Measurements from ENCODE around the gene INPP4B.

INPP4B gene

GRCh38 chr4:142572071-142572470 lies 274.0 kb downstream of the INPP4B start:
- no peak for DNase-seq (ENCODE audit: low read depth)

GRCh38 chr4:142567620-142568451 lies 278.3 kb downstream of the INPP4B start:
- DNase-seq (ENCODE audit: low read depth), result no peak

GRCh38 chr4:142567199-142567598 lies 278.9 kb downstream of the INPP4B start:
- no peak for DNase-seq (ENCODE audit: low read depth)

GRCh38 chr4:142566777-142567176 lies 279.3 kb downstream of the INPP4B start:
- no peak for DNase-seq (ENCODE audit: low read depth)

- no peak for DNase-seq (ENCODE audit: low read depth)
Measured at GRCh38 chr4:142566243-142566642, 279.9 kb downstream of the INPP4B start.

- DNase-seq (ENCODE audit: low read depth), result no peak
Measured at GRCh38 chr4:142565771-142566170, 280.3 kb downstream of the INPP4B start.

GRCh38 chr4:142563682-142564291 lies 282.3 kb downstream of the INPP4B start:
- DNase-seq (ENCODE audit: low read depth), result no peak

GRCh38 chr4:142559986-142560385 lies 286.1 kb downstream of the INPP4B start:
- no peak for DNase-seq (ENCODE audit: low read depth)

GRCh38 chr4:142558851-142559250 lies 287.2 kb downstream of the INPP4B start:
- no peak for DNase-seq (ENCODE audit: low read depth)

- DNase-seq (ENCODE audit: low read depth), result no peak
Measured at GRCh38 chr4:142557239-142557801, 288.8 kb downstream of the INPP4B start.

- no peak for DNase-seq (ENCODE audit: low read depth)
Measured at GRCh38 chr4:142556570-142557238, 289.4 kb downstream of the INPP4B start.

GRCh38 chr4:142556048-142556447 lies 290.1 kb downstream of the INPP4B start:
- DNase-seq (ENCODE audit: low read depth), result no peak

GRCh38 chr4:142554412-142554811 lies 291.7 kb downstream of the INPP4B start:
- no peak for DNase-seq (ENCODE audit: low read depth)

- DNase-seq (ENCODE audit: low read depth), result no peak
Measured at GRCh38 chr4:142551517-142552305, 294.4 kb downstream of the INPP4B start.

- DNase-seq (ENCODE audit: low read depth), result no peak
Measured at GRCh38 chr4:142550965-142551364, 295.1 kb downstream of the INPP4B start.

GRCh38 chr4:142549726-142550463 lies 296.2 kb downstream of the INPP4B start:
- no peak for DNase-seq (ENCODE audit: low read depth)

GRCh38 chr4:142549248-142549647 lies 296.9 kb downstream of the INPP4B start:
- DNase-seq (ENCODE audit: low read depth), result no peak

- no peak for DNase-seq (ENCODE audit: low read depth)
Measured at GRCh38 chr4:142548491-142548890, 297.6 kb downstream of the INPP4B start.

- DNase-seq (ENCODE audit: low read depth), result no peak
Measured at GRCh38 chr4:142547974-142548373, 298.1 kb downstream of the INPP4B start.

- no peak for DNase-seq (ENCODE audit: low read depth)
Measured at GRCh38 chr4:142544594-142544993, 301.5 kb downstream of the INPP4B start.

- no peak for DNase-seq (ENCODE audit: low read depth)
Measured at GRCh38 chr4:142544039-142544438, 302.1 kb downstream of the INPP4B start.
